Coronary artery (tissue), 2 donors: ENCODE results near the gene SLC25A24.
"Not testable (repeated sequence)": the region's sequence is repeated elsewhere in the genome, so short reads cannot be mapped to it uniquely, and the experiment has no call there.

Experiments
- DNase-seq: peaks from one replicate; pipeline ENCODE4 v3.0.0-alpha.2; 2017; ENCODE audit warnings: low spot score
- H3K27ac ChIP-seq, 2 donors: fragments of 200-600 bp; sonication (generic); one replicate each; pipeline ENCODE4 v1.5.1; 2016 to 2019
- H3K4me3 ChIP-seq: fragments of 200-600 bp; sonication (generic); 2 replicates; pipeline ENCODE4 v1.5.1; 2016; ENCODE audit warnings: mild to moderate bottlenecking, moderate library complexity
- CTCF ChIP-seq: fragments of 200-600 bp; sonication (generic); IDR thresholded peaks from one replicate; pipeline ENCODE4 v1.5.1; 2019; ENCODE audit warnings: antibody characterized with exemption

Gene SLC25A24

GRCh38 chr1:108199781-108200686 is at the start of gene SLC25A24:
Gene SLC25A24, minus strand, starts transcription at chr1:108200343. Its CDS starts 205 bp downstream, at chr1:108200138.
- Histone ChIP-seq H3K4me3 (peak within 1 kb of the TSS; percentile 88), H3K27ac (peak within 1 kb of the TSS; percentile 93)
- TF ChIP-seq CTCF, result no peak
- DNase-seq, result peak; percentile 86

GRCh38 chr1:108243976-108244375 is 43.8 kb upstream of the SLC25A24 start, which contains the start of gene NBPF4:
Gene NBPF4, minus strand, starts transcription at chr1:108244076. Its CDS starts 315 bp downstream, at chr1:108243761.
- H3K27ac ChIP-seq, DNase-seq, H3K4me3 ChIP-seq: not testable (repeated sequence)

- not testable (repeated sequence) for H3K27ac ChIP-seq, DNase-seq, H3K4me3 ChIP-seq
Measured at GRCh38 chr1:108239426-108239825, 39.3 kb upstream of the SLC25A24 start.

GRCh38 chr1:108235308-108235707 is 35.2 kb upstream of the SLC25A24 start:
- H3K27ac ChIP-seq, DNase-seq: not testable (repeated sequence)

GRCh38 chr1:108232183-108232582 is 32.0 kb upstream of the SLC25A24 start:
- not testable (repeated sequence) for H3K27ac ChIP-seq, H3K4me3 ChIP-seq, DNase-seq

More at GRCh38 chr1:108235308-108235707, 35.2 kb upstream of the SLC25A24 start:
- not testable (repeated sequence) for H3K4me3 ChIP-seq

GRCh38 chr1:108229976-108230375 is 29.8 kb upstream of the SLC25A24 start:
- H3K27ac ChIP-seq, DNase-seq: not testable (repeated sequence)

GRCh38 chr1:108227772-108228171 is 27.6 kb upstream of the SLC25A24 start:
- DNase-seq, H3K27ac ChIP-seq, H3K4me3 ChIP-seq: not testable (repeated sequence)

More at GRCh38 chr1:108229976-108230375, 29.8 kb upstream of the SLC25A24 start:
- not testable (repeated sequence) for H3K4me3 ChIP-seq

- not testable (repeated sequence) for DNase-seq, H3K27ac ChIP-seq, H3K4me3 ChIP-seq
Measured at GRCh38 chr1:108226855-108227254, 26.7 kb upstream of the SLC25A24 start.

GRCh38 chr1:108223226-108223625 is 23.1 kb upstream of the SLC25A24 start:
- not testable (repeated sequence) for DNase-seq, H3K4me3 ChIP-seq, H3K27ac ChIP-seq

GRCh38 chr1:108217515-108218174 is 17.5 kb upstream of the SLC25A24 start:
- H3K27ac ChIP-seq, H3K4me3 ChIP-seq, DNase-seq: not testable (repeated sequence)

GRCh38 chr1:108217007-108217406 is 16.9 kb upstream of the SLC25A24 start:
- DNase-seq, H3K27ac ChIP-seq, H3K4me3 ChIP-seq: not testable (repeated sequence)

- not testable (repeated sequence) for DNase-seq, H3K27ac ChIP-seq, H3K4me3 ChIP-seq
Measured at GRCh38 chr1:108216028-108216890, 16.1 kb upstream of the SLC25A24 start.

- not testable (repeated sequence) for H3K4me3 ChIP-seq, DNase-seq, H3K27ac ChIP-seq
Measured at GRCh38 chr1:108214641-108215465, 14.7 kb upstream of the SLC25A24 start.
